BJ (cell line): Measurements from ENCODE around the gene UBE2S. TPM values are rescaled to one million over a fixed set of nuclear protein-coding genes. Genes with fewer than 3 reads are reported as not detected.
"Not testable (repeated sequence)": the region's sequence is repeated elsewhere in the genome, so short reads cannot be mapped to it uniquely, and the experiment has no call there.

ENCODE experiments used
- CTCF ChIA-PET: fragments of 350-600 bp; formaldehyde crosslinking; extraction: SDS; loops from one replicate; lab custom pipeline; 2021; ENCODE audit warnings: antibody characterized with exemption, inconsistent platforms; lab: Yijun Ruan, JAX
- POLR2A ChIA-PET: fragments of 300-600 bp; sonication (Branson Sonifier 250); formaldehyde crosslinking; extraction: SDS; loops from one replicate; lab custom pipeline; 2021; ENCODE audit warnings: antibody characterized with exemption; lab: Charles Lee
- DNase-seq: peaks from one replicate; pipeline ENCODE4 v3.0.0-alpha.2; 2011; ENCODE audit warnings: low read depth
- H3K27me3 ChIP-seq: 2 replicates; pipeline ENCODE4 v1.6.0; 2011; ENCODE audit warnings: low read length; ENCODE audit not compliant: control insufficient read depth, insufficient read depth
- H3K36me3 ChIP-seq: 2 replicates; pipeline ENCODE4 v1.5.1; 2011; ENCODE audit warnings: low read length; ENCODE audit not compliant: control insufficient read depth, insufficient read depth
- H3K4me3 ChIP-seq: 2 replicates; pipeline ENCODE4 v1.5.1; 2011; ENCODE audit warnings: low read depth, mild to moderate bottlenecking, control low read depth, low read length
- polyA plus RNA-seq: library from polyadenylated mRNA; depleted of rRNA; stranded (reverse); fragments of >200 nt; gene quantifications from 2 replicates; pipeline ENCODE4 v1.2.3, GENCODE V29; 2011
- TF ChIP-seq, protein P1 (sequence below): IDR thresholded peaks from 2 replicates; pipeline ENCODE4 v1.5.1; 2011; ENCODE audit warnings: low read depth, mild to moderate bottlenecking, control low read depth, inconsistent platforms, low read length, moderate library complexity; ENCODE audit not compliant: insufficient read depth

Gene UBE2S
- polyA plus RNA-seq, 1 experiment = 79.4 TPM

DNA sequence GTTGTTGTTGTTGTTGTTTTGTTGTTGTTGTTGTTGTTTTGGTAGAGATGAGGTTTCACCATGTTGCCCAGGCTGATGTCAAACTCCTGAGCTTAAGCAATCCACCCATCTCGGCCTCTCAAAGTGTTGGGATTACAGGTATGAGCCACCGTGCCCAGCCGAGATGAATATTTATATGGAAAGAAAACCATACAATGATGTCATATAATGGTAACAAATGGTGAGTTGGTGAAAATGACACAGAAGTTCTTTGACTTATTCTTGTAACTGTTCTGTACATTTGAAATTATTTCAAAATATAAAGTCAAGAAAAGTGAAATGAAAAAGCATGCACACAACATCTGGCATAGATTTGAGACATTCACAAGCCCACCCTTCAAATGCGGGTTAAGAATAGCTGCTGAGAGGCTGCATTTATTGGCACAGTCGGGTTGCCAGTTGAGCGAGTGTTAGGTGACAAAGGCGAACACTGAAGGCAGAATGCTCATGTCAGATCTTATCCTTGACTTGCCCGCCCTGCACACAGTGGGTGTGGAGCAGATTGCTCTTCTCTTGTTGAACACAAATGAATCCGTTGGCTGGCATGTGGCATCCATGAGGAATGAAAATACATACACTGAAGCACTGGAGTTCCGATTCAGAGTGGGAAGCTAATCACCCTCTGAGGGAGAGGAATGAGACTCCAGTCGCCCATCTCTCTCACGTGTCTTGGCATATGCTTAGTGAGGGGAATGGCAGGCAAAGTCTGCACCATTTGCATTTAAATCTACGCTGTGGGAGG, 15.8 kb upstream of the UBE2S start:
- H3K4me3 ChIP-seq = no peak overlapping the region
- peaks cover 6% of the 10 kb centered on the region for H3K27me3 ChIP-seq
- TF ChIP-seq, protein P1, sequence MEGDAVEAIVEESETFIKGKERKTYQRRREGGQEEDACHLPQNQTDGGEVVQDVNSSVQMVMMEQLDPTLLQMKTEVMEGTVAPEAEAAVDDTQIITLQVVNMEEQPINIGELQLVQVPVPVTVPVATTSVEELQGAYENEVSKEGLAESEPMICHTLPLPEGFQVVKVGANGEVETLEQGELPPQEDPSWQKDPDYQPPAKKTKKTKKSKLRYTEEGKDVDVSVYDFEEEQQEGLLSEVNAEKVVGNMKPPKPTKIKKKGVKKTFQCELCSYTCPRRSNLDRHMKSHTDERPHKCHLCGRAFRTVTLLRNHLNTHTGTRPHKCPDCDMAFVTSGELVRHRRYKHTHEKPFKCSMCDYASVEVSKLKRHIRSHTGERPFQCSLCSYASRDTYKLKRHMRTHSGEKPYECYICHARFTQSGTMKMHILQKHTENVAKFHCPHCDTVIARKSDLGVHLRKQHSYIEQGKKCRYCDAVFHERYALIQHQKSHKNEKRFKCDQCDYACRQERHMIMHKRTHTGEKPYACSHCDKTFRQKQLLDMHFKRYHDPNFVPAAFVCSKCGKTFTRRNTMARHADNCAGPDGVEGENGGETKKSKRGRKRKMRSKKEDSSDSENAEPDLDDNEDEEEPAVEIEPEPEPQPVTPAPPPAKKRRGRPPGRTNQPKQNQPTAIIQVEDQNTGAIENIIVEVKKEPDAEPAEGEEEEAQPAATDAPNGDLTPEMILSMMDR = no peak
- DNase-seq = no peak
- ChIA-PET POLR2A (no interaction called here), CTCF (interaction anchor here (0.6 to 0.8 kb wide), 2 partner anchors 131 to 1539 kb away, joined by 3 read pairs; no protein-coding TSS in a partner anchor)
- no peaks in the 10 kb centered on the region for H3K36me3 ChIP-seq

DNA sequence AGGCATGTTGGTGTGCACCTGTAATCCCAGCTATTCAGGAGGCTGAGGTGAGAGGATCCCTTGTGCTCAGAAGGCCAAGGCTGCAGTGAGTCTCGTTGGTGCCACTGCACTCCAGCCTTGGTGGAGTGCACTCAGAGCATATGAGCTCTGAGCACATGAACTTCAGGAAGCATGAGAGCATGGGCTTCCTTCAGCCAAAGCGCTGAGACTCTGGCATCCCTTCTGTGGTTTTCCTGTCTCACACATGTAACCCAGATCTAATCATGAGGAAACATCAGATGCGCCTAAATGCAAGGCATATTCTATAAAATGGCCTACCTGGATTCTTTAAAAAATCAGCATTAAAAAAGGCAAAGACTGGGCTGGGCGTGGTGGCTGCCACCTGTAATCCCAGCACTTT, 13.7 kb upstream of the UBE2S start:
- CTCF ChIA-PET = interaction anchor here (6.0 kb wide), 1 partner anchor 128 kb away, joined by 60 read pairs; no protein-coding TSS in a partner anchor
- H3K36me3 ChIP-seq, H3K4me3 ChIP-seq, DNase-seq, H3K27me3 ChIP-seq, POLR2A ChIA-PET: not testable (repeated sequence)

DNA sequence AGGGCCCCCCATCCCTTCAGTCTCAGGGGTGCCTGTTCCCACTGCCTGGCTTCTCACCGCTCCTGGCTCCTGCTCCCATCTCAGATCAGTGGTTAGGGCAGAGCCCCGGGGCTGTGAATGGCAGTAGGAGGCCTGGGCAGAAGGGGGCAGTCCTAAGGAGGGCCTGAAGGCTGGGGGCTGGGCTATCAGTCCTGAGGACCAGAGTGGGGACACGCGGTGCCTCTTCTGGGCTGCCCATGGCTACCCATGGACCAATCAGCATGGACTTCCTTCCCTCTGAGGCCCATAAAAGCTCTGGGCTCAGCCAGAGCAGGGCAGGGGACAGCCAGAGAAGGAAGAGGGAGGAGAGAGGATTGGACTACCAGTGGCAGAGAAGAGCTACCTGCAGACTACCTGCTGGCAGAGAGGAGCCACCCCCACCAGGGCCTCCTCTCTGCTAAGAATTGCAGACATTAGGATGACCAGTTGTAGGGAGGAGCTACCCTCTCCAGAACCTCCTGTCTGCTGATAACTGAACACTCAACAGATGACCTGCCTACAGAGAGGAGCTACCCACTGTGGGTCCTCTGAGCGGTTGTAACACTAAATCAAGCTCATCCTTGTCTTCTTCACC, 12.1 kb upstream of the UBE2S start:
- TF ChIP-seq, protein P1 = no peak
- no peak for DNase-seq
- Histone ChIP-seq H3K27me3 (peaks cover 5% of the 10 kb centered on the region), H3K36me3 (no peaks in the 10 kb centered on the region), H3K4me3 (no peak overlapping the region)
- ChIA-PET POLR2A (interaction anchor here (0.7 kb wide), 1 partner anchor 145 kb away, joined by 7 read pairs; no protein-coding TSS in a partner anchor), CTCF (interaction anchor here (0.8 to 6.0 kb wide), 6 partner anchors 17 to 287 kb away, joined by 3 to 72 read pairs (median 16); no protein-coding TSS in a partner anchor)

DNA sequence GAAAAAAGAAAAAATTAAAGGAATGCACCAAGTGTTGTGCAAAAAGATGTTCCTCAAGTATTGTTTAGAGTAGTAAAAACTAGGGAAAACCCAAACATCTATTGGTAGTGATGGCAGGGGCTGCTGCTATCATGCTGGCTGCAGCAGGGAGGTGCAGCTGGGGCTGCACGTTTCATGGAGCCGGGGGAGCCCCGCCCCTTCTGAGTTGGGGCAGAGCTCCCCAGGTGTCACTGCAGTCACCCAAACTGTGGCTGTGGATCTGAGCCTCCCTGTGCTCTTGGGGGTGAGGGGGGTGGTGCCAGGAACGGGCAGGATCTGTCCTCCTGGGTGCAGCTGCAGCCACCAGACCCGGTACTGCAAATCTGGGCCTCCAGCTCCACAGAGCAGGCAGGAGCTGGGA, 11.5 kb upstream of the UBE2S start:
- H3K4me3 ChIP-seq = no peak overlapping the region
- TF ChIP-seq, protein P1 = no peak
- ChIA-PET POLR2A (interaction anchor here (0.7 kb wide), 1 partner anchor 144 kb away, joined by 7 read pairs; no protein-coding TSS in a partner anchor), CTCF (interaction anchor here (0.8 to 6.0 kb wide), 21 partner anchors 8 to 332 kb away, joined by 3 to 72 read pairs (median 6); partner anchors contain the start of genes TMEM238 and UBE2S)
- H3K27me3 ChIP-seq = peaks cover 4% of the 10 kb centered on the region
- no peak for DNase-seq
- no peaks in the 10 kb centered on the region for H3K36me3 ChIP-seq

DNA sequence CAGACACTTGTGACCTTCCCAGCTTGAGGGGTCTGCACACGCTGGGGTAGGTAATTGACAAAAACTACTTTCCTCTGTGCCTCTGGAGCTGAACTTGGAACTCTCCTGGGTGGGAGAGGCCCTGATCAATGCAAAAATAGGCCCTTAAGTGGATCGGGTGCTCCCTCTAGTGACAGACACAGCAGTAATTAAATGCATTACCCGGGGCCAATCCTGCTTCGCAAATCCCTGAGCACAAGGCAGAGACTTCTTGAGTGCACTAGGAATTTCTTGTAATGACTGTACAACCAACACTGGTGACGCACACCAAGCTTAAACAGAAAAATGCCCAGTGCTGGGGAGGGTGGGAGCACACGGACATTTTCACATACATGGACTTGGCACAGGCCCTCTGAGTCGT, 10.6 kb upstream of the UBE2S start:
- ChIA-PET POLR2A (interaction anchor here (1.2 kb wide), 1 partner anchor 10 kb away, joined by 4 read pairs; no protein-coding TSS in a partner anchor), CTCF (interaction anchor here (0.6 to 6.0 kb wide), 42 partner anchors 9 to 331 kb away, joined by 3 to 72 read pairs (median 5); partner anchors contain the start of genes SHISA7, TMEM150B, TMEM238 and UBE2S)
- TF ChIP-seq, protein P1 = peak; percentile 81
- Histone ChIP-seq H3K36me3 (no peaks in the 10 kb centered on the region), H3K27me3 (no peaks in the 10 kb centered on the region), H3K4me3 (no peak overlapping the region)
- DNase-seq = peak; percentile 37
